GM18873 (cell line): ENCODE data around the gene SNX15.

Experiments
- ATAC-seq: cut with Tn5 transposase; IDR thresholded peaks from one replicate; pipeline ENCODE4 v1.9.1; 2021; ENCODE audit warnings: mild to moderate bottlenecking, moderate library complexity, moderate number of reproducible peaks; ENCODE audit not compliant: unreplicated experiment, low FRiP score

Gene SNX15

GRCh38 chr11:65078151-65078550, 50.9 kb downstream of the SNX15 start:
- ATAC-seq = no peak

GRCh38 chr11:65078786-65079342, 51.6 kb downstream of the SNX15 start:
- ATAC-seq = no peak

GRCh38 chr11:65083134-65083833, 56.0 kb downstream of the SNX15 start:
- ATAC-seq = peak; percentile 21

- ATAC-seq = peak; percentile 57
These were observed 56.8 kb downstream of the SNX15 start, which contains the start of the genes CDCA5 and ZFPL1 for GRCh38 chr11:65083834-65084597. Gene CDCA5 (minus strand): TSS chr11:65084040. CDS start chr11:65083978, 62 bp downstream. Gene ZFPL1 (plus strand): TSS chr11:65084222. CDS start chr11:65084699, 477 bp downstream.

- ATAC-seq = no peak
These were observed 57.5 kb downstream of the SNX15 start for GRCh38 chr11:65084598-65085375.

- no peak for ATAC-seq
These were observed 58.2 kb downstream of the SNX15 start for GRCh38 chr11:65085446-65085845.

- ATAC-seq = no peak
These were observed 59.6 kb downstream of the SNX15 start for GRCh38 chr11:65086809-65087208.

- no peak for ATAC-seq
These were observed 60.0 kb downstream of the SNX15 start for GRCh38 chr11:65087216-65087615.

- no peak for ATAC-seq
These were observed 60.6 kb downstream of the SNX15 start for GRCh38 chr11:65087827-65088226.

- no peak for ATAC-seq
These were observed 62.4 kb downstream of the SNX15 start for GRCh38 chr11:65089621-65090020.
